Ovary (tissue), 9 donors: ENCODE results near the gene TRAF3. TPM values are rescaled to one million over a fixed set of nuclear protein-coding genes. Genes with fewer than 3 reads are reported as not detected.
"Not testable (repeated sequence)": the region's sequence is repeated elsewhere in the genome, so short reads cannot be mapped to it uniquely, and the experiment has no call there.

Experiments
- DNase-seq, 5 donors: peaks; one replicate each; pipeline ENCODE4 v3.0.0-alpha.2; 2019 to 2020
- H3K27ac ChIP-seq, 2 donors: fragments of 200-600 bp; one replicate each; pipeline versions ENCODE4 v1.5.1 to v1.8.0; 2019 to 2022
- H3K27me3 ChIP-seq: fragments of 200-600 bp; one replicate; pipeline ENCODE4 v1.8.0; 2022
- H3K36me3 ChIP-seq: fragments of 200-600 bp; sonication (generic); one replicate; pipeline ENCODE4 v1.5.1; 2019
- H3K4me1 ChIP-seq: one replicate; pipeline ENCODE4 v1.8.1; 2013; ENCODE audit warnings: mild to moderate bottlenecking, moderate library complexity; ENCODE audit not compliant: insufficient read depth
- H3K4me3 ChIP-seq: fragments of 200-600 bp; sonication (generic); one replicate; pipeline ENCODE4 v1.5.1; 2017
- H3K9me3 ChIP-seq, 2 donors: fragments of 200-600 bp in 1 of 2; sonication (generic) in 1 of 2; one replicate each; pipeline versions ENCODE4 v1.5.1 to v1.8.1; 2013 to 2019; ENCODE audit warnings: mild to moderate bottlenecking in 1 of 2, moderate library complexity in 1 of 2
- CTCF ChIP-seq, 3 donors: fragments of 450-650 bp in 2 of 3; fragments of 200-600 bp in 1 of 3; IDR thresholded peaks; one replicate each; pipeline versions ENCODE4 v1.5.1 to v1.8.0; 2016 to 2022; ENCODE audit warnings: antibody characterized with exemption in 3 of 3, mild to moderate bottlenecking in 1 of 3
- EP300 ChIP-seq: sonication (generic); formaldehyde crosslinking; IDR thresholded peaks from one replicate; pipeline ENCODE4 v1.6.1; 2017; ENCODE audit warnings: antibody characterized with exemption
- POLR2A ChIP-seq: fragments of 450-650 bp; IDR thresholded peaks from one replicate; pipeline ENCODE4 v1.6.1; 2017; ENCODE audit warnings: antibody characterized with exemption, mild to moderate bottlenecking, moderate library complexity
- WGBS, 3 donors: extraction: QIAGEN DNeasy Blood & Tissue Kit in 1 of 3; methylation state at CpG; one replicate each; pipeline versions ENCODE4 v1.1.5 to v1.1.7; 2013 to 2017; 5-methylcytosine and 5-hydroxymethylcytosine counted together
- intact Hi-C, 4 donors: fragments of 100-400 bp; cut with DNase I; formaldehyde crosslinking; loops; one replicate each; pipeline versions ENCODE4 v1.11.0 to v1.15.1; 2022 to 2023
- polyA plus RNA-seq, 2 donors: library from polyadenylated mRNA; stranded (reverse); fragments of 200-250 nt in 1 of 2; fragments of 350-450 nt in 1 of 2; fragmentation: Illumina TruSeq in 1 of 2; extraction: RNeasy Lipid Tissue Mini Kit (QIAGEN cat#74804) in 1 of 2; gene quantifications; one replicate each; pipeline ENCODE4 v1.2.3, GENCODE V29; 2013 to 2014
- total RNA-seq, 7 donors: library from RNA; depleted of rRNA in 2 of 7; stranded (reverse); fragments of >200 nt in 2 of 7; fragmentation: NEBNext Ultra II Directional in 3 of 7; extraction: Animal tissue kit (Norgen Biotek cat#: 25700) in 3 of 7; gene quantifications; one replicate each; pipeline versions ENCODE4 v1.1.0 to v1.2.4, GENCODE V29; 2016 to 2023
- donor health status: DM: no; HTN: no; CAD: no; lungs with moderate emphysema.
- donor health status: DM: no; HTN: no; CAD: no.
- donor health status: Bipolar disorder and iron deficiency.
- donor health status: DM: yes; HTN: yes; CAD: no.
- donor health status: DM: no; HTN: no; CAD: no.
- donor health status: DM: yes; HTN: yes; CAD: no.

The TRAF3 gene
- total and polyA plus RNA-seq, 9 donors: 2.9 to 17.0 (median 11.4) TPM

GRCh38 chr14:102760496-102761193, 16.6 kb upstream of the TRAF3 start:
- 36 to 50% (median 39%) methylated on average over 21 of the region's 21 CpGs for WGBS, 3 donors

GRCh38 chr14:102761206-102761605, 16.0 kb upstream of the TRAF3 start:
- no peaks in the 10 kb centered on the region for H3K27me3 ChIP-seq
- no peaks in the 10 kb centered on the region for H3K9me3 ChIP-seq
- no peaks in the 10 kb centered on the region for H3K36me3 ChIP-seq
- H3K27ac ChIP-seq: no peak overlapping the region
- 51 to 60% (median 52%) methylated on average over 15 of the region's 15 CpGs for WGBS, 3 donors
- TF ChIP-seq CTCF (IDR thresholded peaks at IDR 0.05) (no peak), POLR2A (no peak), EP300 (no peak)
- intact Hi-C loops: no loop called here
- no peaks in the 10 kb centered on the region for H3K4me1 ChIP-seq
- DNase-seq: no peak
- H3K4me3 ChIP-seq: no peak overlapping the region

More at GRCh38 chr14:102760496-102761193, 16.6 kb upstream of the TRAF3 start:
- no peaks in the 10 kb centered on the region for H3K36me3 ChIP-seq
- intact Hi-C loops: no loop called here
- H3K4me1 ChIP-seq: no peaks in the 10 kb centered on the region
- DNase-seq: no peak
- no peaks in the 10 kb centered on the region for H3K27me3 ChIP-seq
- H3K9me3 ChIP-seq: no peaks in the 10 kb centered on the region
- no peak overlapping the region for H3K4me3 ChIP-seq
- TF ChIP-seq POLR2A (no peak), CTCF (IDR thresholded peaks at IDR 0.05) (no peak), EP300 (no peak)
- no peak overlapping the region for H3K27ac ChIP-seq

- H3K27ac ChIP-seq: no peak overlapping the region
- no peak overlapping the region for H3K4me3 ChIP-seq
- TF ChIP-seq POLR2A: no peak
- no peak for TF ChIP-seq EP300
- WGBS, 3 donors: 70 to 74% (median 71%) methylated on average over 11 of the region's 11 CpGs
- no peaks in the 10 kb centered on the region for H3K36me3 ChIP-seq
- H3K9me3 ChIP-seq: no peaks in the 10 kb centered on the region
- no peak for DNase-seq
- H3K4me1 ChIP-seq: no peaks in the 10 kb centered on the region
- H3K27me3 ChIP-seq: no peaks in the 10 kb centered on the region
- intact Hi-C loops: no loop called here
Observed at GRCh38 chr14:102764220-102764671, 13.0 kb upstream of the TRAF3 start.

GRCh38 chr14:102765770-102766169, 11.5 kb upstream of the TRAF3 start:
- H3K36me3 ChIP-seq, H3K4me1 ChIP-seq, H3K4me3 ChIP-seq, H3K27me3 ChIP-seq, H3K9me3 ChIP-seq, DNase-seq, H3K27ac ChIP-seq, intact Hi-C loops: not testable (repeated sequence)
- 85 to 90% (median 89%) methylated on average over 7 to 8 of the region's 8 CpGs for WGBS, 3 donors

GRCh38 chr14:102768223-102769048, 8.8 kb upstream of the TRAF3 start:
- TF ChIP-seq CTCF (IDR thresholded peaks at IDR 0.05) (no peak), POLR2A (no peak), EP300 (no peak)
- H3K9me3 ChIP-seq: no peaks in the 10 kb centered on the region
- intact Hi-C loops: no loop called here
- H3K27me3 ChIP-seq: no peaks in the 10 kb centered on the region
- H3K27ac ChIP-seq: no peak overlapping the region
- WGBS, 3 donors: 86 to 91% (median 90%) methylated on average over 19 of the region's 19 CpGs
- DNase-seq: no peak
- H3K4me3 ChIP-seq: no peak overlapping the region
- H3K36me3 ChIP-seq: no peaks in the 10 kb centered on the region
- no peaks in the 10 kb centered on the region for H3K4me1 ChIP-seq
